GM19099 (cell line): ENCODE measurements around the gene PAXX.

Experiments used
- POLR2A ChIP-seq: IDR thresholded peaks from 3 replicates; pipeline ENCODE4 v1.6.1; 2011; ENCODE audit warnings: low read depth; ENCODE audit not compliant: insufficient read length; ENCODE audit errors: extremely low read depth

PAXX gene

DNA sequence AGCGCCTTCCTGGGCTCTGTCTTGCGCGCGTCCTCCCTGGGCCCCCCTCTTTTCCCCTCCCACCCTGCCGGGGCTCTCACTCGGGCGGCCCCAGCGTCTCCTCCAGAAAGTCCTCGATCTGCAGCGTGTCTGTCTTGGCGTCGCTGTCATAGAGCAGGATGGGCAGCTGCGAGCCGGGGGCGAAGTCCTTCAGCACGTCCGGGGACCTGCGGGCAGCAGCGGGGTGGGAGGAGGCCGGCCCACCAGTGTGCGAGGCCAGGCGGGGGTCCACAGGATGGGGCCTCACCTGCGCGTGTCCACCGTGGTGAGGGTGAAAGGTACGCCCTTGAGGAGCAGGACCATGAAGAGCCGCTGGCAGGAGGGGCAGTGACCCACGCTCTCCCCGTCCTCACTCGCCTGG is 3.1 kb downstream of the PAXX start:
- TF ChIP-seq POLR2A = no peak

DNA sequence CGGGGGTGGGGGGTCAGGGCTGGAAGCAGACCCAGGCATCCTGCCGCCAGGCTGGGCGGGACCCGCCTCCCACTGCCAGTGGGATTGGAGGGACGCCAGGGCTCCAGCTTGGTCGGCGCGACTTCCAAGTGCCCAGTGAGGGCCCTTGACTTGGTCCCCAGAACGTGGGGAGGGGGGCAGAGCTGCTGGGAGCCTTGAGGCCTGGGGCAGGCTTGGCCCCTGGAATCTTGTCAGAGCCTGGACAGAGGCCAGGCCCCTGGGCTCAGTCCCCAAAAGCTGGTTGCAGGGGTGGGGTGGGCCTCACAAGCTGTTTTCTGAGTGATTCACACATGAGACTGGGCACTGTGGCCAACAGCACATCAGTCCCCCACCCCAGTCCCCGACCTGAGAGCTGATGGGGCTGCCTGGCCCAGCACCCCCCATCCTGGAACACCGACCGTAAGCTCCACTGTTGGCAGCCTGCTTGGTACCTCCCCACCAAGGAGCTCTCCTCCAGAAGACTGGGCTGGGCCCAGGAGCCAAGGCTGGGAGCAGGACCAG is 3.6 kb downstream of the PAXX start:
- TF ChIP-seq POLR2A = no peak

- no peak for TF ChIP-seq POLR2A
Measured at GRCh38 chr9:136996361-136997292, 4.4 kb downstream of the PAXX start, which contains the start of gene CLIC3. CLIC3 (minus strand) TSS chr9:136996568; CDS start chr9:136996543, 25 bp downstream.

- no peak for TF ChIP-seq POLR2A
Measured at GRCh38 chr9:136997371-136997770, 5.1 kb downstream of the PAXX start.

GRCh38 chr9:136997830-136998234 is 5.6 kb downstream of the PAXX start:
- TF ChIP-seq POLR2A = no peak

DNA sequence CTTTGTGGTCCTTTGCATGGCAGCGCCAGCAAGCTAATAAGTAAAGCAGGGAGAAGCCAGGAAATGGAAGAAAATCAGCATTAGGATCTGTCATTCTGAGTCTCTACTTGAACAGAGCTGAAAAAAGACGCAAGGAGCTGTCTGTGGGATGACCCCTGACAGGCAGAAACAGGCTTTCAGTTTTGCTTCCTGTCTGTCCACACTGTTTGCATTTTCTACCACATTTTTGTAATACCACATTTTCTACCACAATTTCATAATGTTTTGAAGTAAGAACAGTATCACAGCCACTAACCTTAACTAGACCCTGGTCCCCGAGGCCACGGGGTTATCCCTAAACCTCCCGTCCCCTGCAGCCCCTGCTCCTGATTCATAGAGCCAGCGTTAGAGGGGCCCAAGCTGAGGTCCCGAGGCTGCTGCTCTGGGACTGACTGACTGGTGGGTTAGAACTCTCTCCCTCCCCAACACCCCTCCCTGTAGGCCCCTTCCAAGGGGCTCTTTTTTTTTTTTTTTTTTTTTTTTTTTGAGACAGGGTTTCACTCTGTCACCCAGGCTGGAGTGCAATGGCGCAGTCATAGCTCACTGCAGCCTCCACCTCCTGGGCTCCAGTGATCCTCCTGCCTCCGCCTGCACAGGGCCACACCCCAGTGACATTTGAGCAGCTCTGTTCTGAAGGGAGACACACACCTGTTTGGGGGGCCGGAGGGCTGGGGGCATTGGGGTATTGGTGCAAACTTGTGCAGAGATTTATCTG is 8.1 kb downstream of the PAXX start:
- TF ChIP-seq POLR2A = no peak

- TF ChIP-seq POLR2A = no peak
Measured at GRCh38 chr9:137001857-137002645, 9.8 kb downstream of the PAXX start.

DNA sequence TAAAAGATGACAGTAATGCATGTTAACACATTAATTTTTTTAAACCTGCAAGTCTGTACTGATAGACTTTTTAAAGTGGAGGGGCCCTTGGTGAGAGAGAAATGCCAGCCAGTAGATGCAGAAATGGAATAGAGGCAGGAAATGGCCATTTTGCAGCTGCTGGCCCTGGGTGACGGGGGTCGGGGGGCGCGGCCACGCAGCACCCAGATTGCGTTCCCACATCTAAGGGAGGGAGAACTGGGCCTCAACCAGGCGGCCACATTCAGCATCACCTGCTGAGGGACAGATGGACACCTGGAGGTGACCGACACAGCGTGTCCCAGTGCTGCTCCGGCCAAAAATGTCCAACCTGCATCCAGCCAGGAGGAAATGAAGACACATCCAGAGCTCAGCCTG is 10.4 kb downstream of the PAXX start:
- TF ChIP-seq POLR2A = no peak

DNA sequence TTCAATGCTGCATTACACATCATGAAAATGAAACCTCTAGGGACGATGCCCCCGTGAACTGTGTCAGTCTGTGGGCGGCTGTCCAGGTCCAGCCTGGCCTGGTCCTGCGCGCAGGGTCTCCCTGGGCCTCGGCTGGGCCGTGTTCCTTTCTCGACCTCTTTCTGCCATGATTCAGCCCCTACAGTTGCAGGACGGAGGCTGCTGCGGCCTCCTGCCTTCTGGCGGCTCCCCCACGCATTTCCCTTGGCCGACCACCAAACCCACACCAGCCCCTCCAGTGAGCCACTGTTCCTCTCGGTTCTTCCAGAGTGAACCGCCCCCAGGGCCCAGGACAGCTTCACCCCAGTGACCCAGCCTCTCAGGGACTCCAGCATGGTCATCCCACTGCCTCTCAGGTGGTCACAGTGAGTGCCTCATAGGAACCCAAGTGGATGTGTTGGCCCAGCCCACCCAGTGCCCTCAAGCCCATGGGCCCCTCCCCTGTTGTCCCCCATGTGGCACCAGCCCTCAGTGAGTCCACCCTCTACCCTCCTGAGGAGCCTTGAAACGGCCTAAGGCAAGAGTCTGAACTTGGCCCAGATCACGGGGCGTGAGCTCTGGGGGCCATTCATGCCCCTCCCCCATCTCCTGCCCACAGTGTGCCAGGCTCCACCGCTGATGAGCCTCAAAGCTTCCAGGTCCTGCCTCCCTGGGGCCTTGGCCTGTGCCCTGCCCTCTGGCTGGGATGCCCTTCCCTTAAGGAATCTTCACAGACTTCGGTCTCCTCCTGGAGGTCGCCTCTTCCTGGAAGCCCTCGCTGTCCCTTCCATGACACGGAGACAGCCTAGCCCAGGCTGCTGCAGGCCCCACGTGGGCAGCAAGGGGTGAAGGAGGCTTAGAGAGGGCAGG is 14.1 kb downstream of the PAXX start:
- TF ChIP-seq POLR2A = no peak

- no peak for TF ChIP-seq POLR2A
Measured at GRCh38 chr9:137007108-137007815, 15.0 kb downstream of the PAXX start.

- TF ChIP-seq POLR2A = no peak
Measured at GRCh38 chr9:137007816-137008270, 15.6 kb downstream of the PAXX start.

- no peak for TF ChIP-seq POLR2A
Measured at GRCh38 chr9:137008312-137008711, 16.1 kb downstream of the PAXX start.

- TF ChIP-seq POLR2A = no peak
Measured at GRCh38 chr9:137009217-137009616, 17.0 kb downstream of the PAXX start.
